ENCODE measurements around the gene SCAI. TPM values are rescaled to one million over a fixed set of nuclear protein-coding genes. Genes with fewer than 3 reads are reported as not detected.
"Not testable (repeated sequence)": the region's sequence is repeated elsewhere in the genome, so short reads cannot be mapped to it uniquely, and the experiment has no call there.

SCAI gene
- total RNA-seq, 1 donor from 2014 or later: 10.0 TPM

GRCh38 chr9:124965775-124966568 lies 177.4 kb downstream of the SCAI start:
- intact Hi-C loops (cut with micrococcal nuclease); H3K4me3 Mint-ChIP-seq; H3K36me3 Mint-ChIP-seq (ENCODE audit: low read depth); H3K9me3 Mint-ChIP-seq; H3K27me3 Mint-ChIP-seq (ENCODE audit: insufficient read depth); DNase-seq (ENCODE audit: low spot score): not testable (repeated sequence)
- H3K4me1 Mint-ChIP-seq (ENCODE audit: low read depth): peaks cover 22% of the 10 kb centered on the region
- peak overlapping the region; percentile 86 for H3K27ac Mint-ChIP-seq

GRCh38 chr9:124964604-124965003 lies 178.7 kb downstream of the SCAI start:
- Mint-ChIP-seq H3K4me3 (no peak overlapping the region), H3K9me3 (no peaks in the 10 kb centered on the region), H3K27me3 (ENCODE audit: insufficient read depth) (no peaks in the 10 kb centered on the region), H3K36me3 (ENCODE audit: low read depth) (peaks cover 6% of the 10 kb centered on the region), H3K4me1 (ENCODE audit: low read depth) (peaks cover 22% of the 10 kb centered on the region), H3K27ac (no peak overlapping the region)
- no peak for DNase-seq (ENCODE audit: low spot score)
- intact Hi-C loops (cut with micrococcal nuclease): no loop called here

GRCh38 chr9:124964056-124964455 lies 179.3 kb downstream of the SCAI start:
- intact Hi-C loops (cut with micrococcal nuclease): no loop called here
- H3K9me3 Mint-ChIP-seq: no peaks in the 10 kb centered on the region
- H3K27ac Mint-ChIP-seq: no peak overlapping the region
- no peak overlapping the region for H3K4me3 Mint-ChIP-seq
- no peak for DNase-seq (ENCODE audit: low spot score)
- H3K27me3 Mint-ChIP-seq (ENCODE audit: insufficient read depth): no peaks in the 10 kb centered on the region
- H3K4me1 Mint-ChIP-seq (ENCODE audit: low read depth): peaks cover 22% of the 10 kb centered on the region
- H3K36me3 Mint-ChIP-seq (ENCODE audit: low read depth): peaks cover 7% of the 10 kb centered on the region

- peaks cover 7% of the 10 kb centered on the region for H3K36me3 Mint-ChIP-seq (ENCODE audit: low read depth)
- peaks cover 12% of the 10 kb centered on the region for H3K4me1 Mint-ChIP-seq (ENCODE audit: low read depth)
- DNase-seq (ENCODE audit: low spot score): no peak
- intact Hi-C loops (cut with micrococcal nuclease): no loop called here
- H3K27ac Mint-ChIP-seq: no peak overlapping the region
- no peak overlapping the region for H3K4me3 Mint-ChIP-seq
- no peaks in the 10 kb centered on the region for H3K9me3 Mint-ChIP-seq
- H3K27me3 Mint-ChIP-seq (ENCODE audit: insufficient read depth): no peaks in the 10 kb centered on the region
Observed at GRCh38 chr9:124960409-124960752, 182.9 kb downstream of the SCAI start.

GRCh38 chr9:124959671-124960408 lies 183.5 kb downstream of the SCAI start:
- H3K36me3 Mint-ChIP-seq (ENCODE audit: low read depth); H3K27ac Mint-ChIP-seq; H3K4me1 Mint-ChIP-seq (ENCODE audit: low read depth); H3K27me3 Mint-ChIP-seq (ENCODE audit: insufficient read depth); H3K9me3 Mint-ChIP-seq; DNase-seq (ENCODE audit: low spot score); intact Hi-C loops (cut with micrococcal nuclease); H3K4me3 Mint-ChIP-seq: not testable (repeated sequence)

- H3K4me3 Mint-ChIP-seq: no peak overlapping the region
- no peaks in the 10 kb centered on the region for H3K27me3 Mint-ChIP-seq (ENCODE audit: insufficient read depth)
- no peak for DNase-seq (ENCODE audit: low spot score)
- H3K27ac Mint-ChIP-seq: no peak overlapping the region
- no peaks in the 10 kb centered on the region for H3K9me3 Mint-ChIP-seq
- H3K4me1 Mint-ChIP-seq (ENCODE audit: low read depth): no peaks in the 10 kb centered on the region
- peaks cover 2% of the 10 kb centered on the region for H3K36me3 Mint-ChIP-seq (ENCODE audit: low read depth)
- intact Hi-C loops (cut with micrococcal nuclease): no loop called here
Observed at GRCh38 chr9:124954255-124954654, 189.1 kb downstream of the SCAI start.

GRCh38 chr9:124950050-124950718 lies 193.1 kb downstream of the SCAI start:
- no peak overlapping the region for H3K27ac Mint-ChIP-seq
- intact Hi-C loops (cut with micrococcal nuclease): no loop called here

GRCh38 chr9:124949387-124949786 lies 193.9 kb downstream of the SCAI start:
- DNase-seq (ENCODE audit: low spot score): no peak
- H3K36me3 Mint-ChIP-seq (ENCODE audit: low read depth): peaks cover 2% of the 10 kb centered on the region
- intact Hi-C loops (cut with micrococcal nuclease): no loop called here
- H3K27ac Mint-ChIP-seq: no peak overlapping the region
- no peaks in the 10 kb centered on the region for H3K4me1 Mint-ChIP-seq (ENCODE audit: low read depth)
- no peak overlapping the region for H3K4me3 Mint-ChIP-seq
- H3K27me3 Mint-ChIP-seq (ENCODE audit: insufficient read depth): no peaks in the 10 kb centered on the region
- no peaks in the 10 kb centered on the region for H3K9me3 Mint-ChIP-seq

More at GRCh38 chr9:124950050-124950718, 193.1 kb downstream of the SCAI start:
- no peaks in the 10 kb centered on the region for H3K4me1 Mint-ChIP-seq (ENCODE audit: low read depth)
- H3K27me3 Mint-ChIP-seq (ENCODE audit: insufficient read depth): no peaks in the 10 kb centered on the region
- H3K4me3 Mint-ChIP-seq: no peak overlapping the region
- H3K36me3 Mint-ChIP-seq (ENCODE audit: low read depth): peaks cover 2% of the 10 kb centered on the region
- DNase-seq (ENCODE audit: low spot score): no peak
- H3K9me3 Mint-ChIP-seq: no peaks in the 10 kb centered on the region

- no peak for DNase-seq (ENCODE audit: low spot score)
- Mint-ChIP-seq H3K9me3 (no peaks in the 10 kb centered on the region), H3K36me3 (ENCODE audit: low read depth) (peaks cover 1% of the 10 kb centered on the region), H3K27ac (no peak overlapping the region), H3K4me1 (ENCODE audit: low read depth) (peaks cover under 1% of the 10 kb centered on the region), H3K4me3 (no peak overlapping the region), H3K27me3 (ENCODE audit: insufficient read depth) (no peaks in the 10 kb centered on the region)
- intact Hi-C loops (cut with micrococcal nuclease): no loop called here
Observed at GRCh38 chr9:124947727-124948391, 195.5 kb downstream of the SCAI start.

- H3K27me3 Mint-ChIP-seq (ENCODE audit: insufficient read depth): no peaks in the 10 kb centered on the region
- peaks cover 2% of the 10 kb centered on the region for H3K36me3 Mint-ChIP-seq (ENCODE audit: low read depth)
- DNase-seq (ENCODE audit: low spot score): no peak
- intact Hi-C loops (cut with micrococcal nuclease): no loop called here
- H3K4me3 Mint-ChIP-seq: no peak overlapping the region
- H3K27ac Mint-ChIP-seq: no peak overlapping the region
- no peaks in the 10 kb centered on the region for H3K9me3 Mint-ChIP-seq
- H3K4me1 Mint-ChIP-seq (ENCODE audit: low read depth): peaks cover 14% of the 10 kb centered on the region
Observed at GRCh38 chr9:124946167-124946566, 197.2 kb downstream of the SCAI start.

- Mint-ChIP-seq H3K4me1 (ENCODE audit: low read depth) (peaks cover 29% of the 10 kb centered on the region), H3K9me3 (no peaks in the 10 kb centered on the region), H3K4me3 (peak overlapping the region; percentile 94), H3K36me3 (ENCODE audit: low read depth) (peaks cover 4% of the 10 kb centered on the region), H3K27me3 (ENCODE audit: insufficient read depth) (no peaks in the 10 kb centered on the region), H3K27ac (peak overlapping the region; percentile 99)
- intact Hi-C loops (cut with micrococcal nuclease): loop anchor here (1.0 to 5.0 kb wide), 9 partner anchors 72 to 319 kb away; partner anchors contain the start of genes ARPC5L, GAPVD1, HSPA5 and PPP6C
- DNase-seq (ENCODE audit: low spot score): peak; percentile 67
Observed at GRCh38 chr9:124941679-124942561, 201.4 kb downstream of the SCAI start.

Measured in activated T-helper 1 cell treated with anti-CD3 and anti-CD28 coated beads, Interleukin-12 subunit alpha, Interleukin-12 subunit beta, Interleukin-2, Interleukin-4 antibody, amounts not matched to agents 30 ng/mL and 10 ng/mL and 1 ng/mL, durations not matched to agents 14 hours and 24 hours and 36 hours (primary cell).